H1 (cell line): ENCODE results near the gene CD34. TPM values are rescaled to one million over a fixed set of nuclear protein-coding genes. Genes with fewer than 3 reads are reported as not detected.

Source experiments
- CTCF ChIA-PET: fragments of 300-600 bp; sonication (Branson Sonifier 250); formaldehyde crosslinking; loops from one replicate; lab custom pipeline; 2021; ENCODE audit not compliant: partially characterized antibody; lab: Charles Lee
- POLR2A ChIA-PET: fragments of 300-600 bp; sonication (Branson Sonifier 250); formaldehyde crosslinking; loops from one replicate; lab custom pipeline; 2021; ENCODE audit warnings: inconsistent platforms; ENCODE audit not compliant: partially characterized antibody; lab: Charles Lee
- DNase-seq, 2 experiments: peaks; one replicate each; pipeline versions ENCODE4 v3.0.0 to v3.0.0-alpha.2; 2010 to 2022; ENCODE audit warnings: low spot score in 2 of 2, low read depth in 1 of 2, mixed read lengths in 1 of 2
- FAIRE-seq: peaks from 2 replicates; lab custom pipeline; 2011; peaks lifted over from hg19 to GRCh38; lab: Jason Lieb, UNC
- H2AFZ ChIP-seq: 2 replicates; pipeline ENCODE4 v1.8.1; 2012; ENCODE audit warnings: low read length, inconsistent platforms
- H2AK5ac ChIP-seq: 2 replicates; pipeline ENCODE4 v1.6.1; 2013; ENCODE audit warnings: low read depth, low read length
- H2BK120ac ChIP-seq: replicated peaks from 2 replicates; pipeline ENCODE3; 2013; ENCODE audit warnings: low read depth, low read length, inconsistent platforms
- H2BK12ac ChIP-seq: 2 replicates; pipeline ENCODE4 v1.6.1; 2013; ENCODE audit warnings: low read depth, low read length
- H2BK15ac ChIP-seq: 2 replicates; pipeline ENCODE4 v1.6.1; 2013; ENCODE audit warnings: low read length
- H2BK20ac ChIP-seq: 2 replicates; pipeline ENCODE4 v1.6.1; 2013; ENCODE audit warnings: low read length
- H2BK5ac ChIP-seq: 2 replicates; pipeline ENCODE4 v1.6.1; 2013; ENCODE audit warnings: low read depth, low read length
- H3K14ac ChIP-seq: 2 replicates; pipeline ENCODE4 v1.6.1; 2013; ENCODE audit warnings: inconsistent platforms; ENCODE audit not compliant: insufficient read length
- H3K18ac ChIP-seq: 2 replicates; pipeline ENCODE4 v1.6.1; 2013; ENCODE audit warnings: low read length; ENCODE audit errors: extremely low read depth
- H3K23ac ChIP-seq: 2 replicates; pipeline ENCODE4 v1.6.1; 2013; ENCODE audit warnings: inconsistent platforms; ENCODE audit not compliant: insufficient read length
- H3K23me2 ChIP-seq: 2 replicates; pipeline ENCODE4 v1.6.1; 2013; ENCODE audit warnings: low read depth, low read length
- H3K27ac ChIP-seq: 2 replicates; pipeline ENCODE4 v1.6.1; 2011; ENCODE audit warnings: low read depth, low read length, inconsistent platforms
- H3K27me3 ChIP-seq, 4 experiments: replicated peaks in 1 of 4; 1 replicate in 1 of 4; 2 replicates in 3 of 4; pipeline versions ENCODE4 v1.6.1 to v1.8.1; 2011 to 2013; ENCODE audit warnings: low read length in 3 of 4, mild to moderate bottlenecking in 3 of 4, inconsistent platforms in 2 of 4, mixed read lengths in 2 of 4, moderate library complexity in 1 of 4; ENCODE audit not compliant: control insufficient read depth in 3 of 4, insufficient read depth in 3 of 4; ENCODE audit errors: extremely low read depth in 1 of 4
- H3K36me3 ChIP-seq, 4 experiments: 2 replicates each; pipeline versions ENCODE4 v1.6.1 to v1.8.1; 2011 to 2013; ENCODE audit warnings: mild to moderate bottlenecking in 4 of 4, low read length in 3 of 4, moderate library complexity in 2 of 4, control low read depth in 1 of 4, inconsistent platforms in 1 of 4; ENCODE audit not compliant: insufficient read depth in 4 of 4, control insufficient read depth in 2 of 4
- H3K4ac ChIP-seq: replicated peaks from 2 replicates; pipeline ENCODE3; 2013; ENCODE audit warnings: low read length, low read depth, mixed read lengths, inconsistent platforms; ENCODE audit not compliant: insufficient read length
- H3K4me1 ChIP-seq, 4 experiments: replicated peaks in 1 of 4; 1 replicate in 1 of 4; 2 replicates in 3 of 4; pipeline versions ENCODE4 v1.6.1 to v1.8.1; 2011 to 2013; ENCODE audit warnings: low read length in 3 of 4, inconsistent platforms in 2 of 4, mixed read lengths in 1 of 4; ENCODE audit not compliant: insufficient read depth in 4 of 4, control insufficient read depth in 3 of 4
- H3K4me2 ChIP-seq, 2 experiments: 2 replicates each; pipeline versions ENCODE4 v1.6.1 to v1.8.1; 2011 to 2013; ENCODE audit warnings: low read depth in 2 of 2, low read length in 2 of 2, control low read depth in 1 of 2, inconsistent platforms in 1 of 2, mild to moderate bottlenecking in 1 of 2; ENCODE audit not compliant: insufficient read depth in 1 of 2
- H3K4me3 ChIP-seq, 4 experiments: fragments of 200-600, 300-600 bp in 1 of 4; sonication (generic), shearing (Covaris generic), sonication (Bioruptor Twin) in 1 of 4; 2 replicates each; pipeline versions ENCODE4 v1.5.1 to v1.8.1; 2011 to 2016; ENCODE audit warnings: low read length in 4 of 4, low read depth in 3 of 4, control low read depth in 2 of 4, inconsistent platforms in 2 of 4, mild to moderate bottlenecking in 2 of 4, mixed read lengths in 1 of 4, moderate library complexity in 1 of 4; ENCODE audit not compliant: insufficient read depth in 2 of 4; ENCODE audit errors: extremely low read depth in 1 of 4
- H3K56ac ChIP-seq: replicated peaks from 2 replicates; pipeline ENCODE3; 2013; ENCODE audit warnings: low read depth, mild to moderate bottlenecking, mixed read lengths, low read length, inconsistent platforms; ENCODE audit not compliant: insufficient read length
- H3K79me1 ChIP-seq: 2 replicates; pipeline ENCODE4 v1.6.1; 2013; ENCODE audit warnings: low read depth, low read length, control low read depth
- H3K79me2 ChIP-seq, 2 experiments: 2 replicates each; pipeline versions ENCODE4 v1.6.1 to v1.8.1; 2012 to 2013; ENCODE audit warnings: low read length in 2 of 2, mild to moderate bottlenecking in 2 of 2, inconsistent platforms in 1 of 2; ENCODE audit not compliant: insufficient read depth in 2 of 2, control insufficient read depth in 1 of 2
- H3K9ac ChIP-seq, 4 experiments: replicated peaks in 1 of 4; 1 replicate in 1 of 4; 2 replicates in 3 of 4; pipeline versions ENCODE4 v1.6.1 to v1.8.1; 2011 to 2013; ENCODE audit warnings: low read depth in 3 of 4, low read length in 3 of 4, control low read depth in 2 of 4, mild to moderate bottlenecking in 2 of 4, moderate library complexity in 2 of 4, inconsistent platforms in 1 of 4; ENCODE audit errors: extremely low read depth in 1 of 4
- H3K9me3 ChIP-seq, 2 experiments: 2 replicates each; pipeline versions ENCODE4 v1.6.1 to v1.8.1; 2012 to 2013; ENCODE audit warnings: mild to moderate bottlenecking in 2 of 2, moderate library complexity in 2 of 2, control low read depth in 1 of 2, inconsistent platforms in 1 of 2, low read depth in 1 of 2, low read length in 1 of 2, mixed read lengths in 1 of 2; ENCODE audit not compliant: insufficient read depth in 2 of 2
- H4K20me1 ChIP-seq, 2 experiments: replicated peaks in 1 of 2; 2 replicates each; pipeline versions ENCODE3 to v1.8.1; 2011 to 2013; ENCODE audit warnings: inconsistent platforms in 2 of 2, low read length in 2 of 2, mild to moderate bottlenecking in 1 of 2; ENCODE audit not compliant: insufficient read depth in 2 of 2, control insufficient read depth in 1 of 2
- H4K5ac ChIP-seq: 2 replicates; pipeline ENCODE4 v1.6.1; 2013; ENCODE audit warnings: low read length, low read depth, mixed read lengths, inconsistent platforms; ENCODE audit not compliant: insufficient read length
- H4K8ac ChIP-seq: 2 replicates; pipeline ENCODE4 v1.8.0; 2013; ENCODE audit warnings: mild to moderate bottlenecking, moderate library complexity, low read length, inconsistent platforms; ENCODE audit not compliant: insufficient read depth; ENCODE audit errors: extremely low read depth
- H4K91ac ChIP-seq: replicated peaks from 2 replicates; pipeline ENCODE3; 2013; ENCODE audit warnings: low read length, mixed read lengths, inconsistent platforms; ENCODE audit not compliant: insufficient read length
- BCL11A ChIP-seq, 2 experiments: IDR thresholded peaks; one replicate each; pipeline ENCODE4 v1.6.1; 2011; ENCODE audit warnings: low read depth in 2 of 2, low read length in 2 of 2, mild to moderate bottlenecking in 2 of 2
- CHD2 ChIP-seq: IDR thresholded peaks from 2 replicates; pipeline ENCODE4 v1.6.1; 2012; ENCODE audit warnings: low read length, improper control_type of control experiment
- EZH2 ChIP-seq: fragments of 200-600 bp; sonication (generic); IDR thresholded peaks from 2 replicates; pipeline ENCODE4 v1.7.1; 2012; ENCODE audit warnings: low read depth, mild to moderate bottlenecking, moderate library complexity, low read length, inconsistent platforms; ENCODE audit not compliant: severe bottlenecking
- HDAC2 ChIP-seq, 2 experiments: fragments of 300-600 bp in 1 of 2; sonication (generic) in 1 of 2; IDR thresholded peaks; 2 replicates each; pipeline ENCODE4 v1.6.1; 2011 to 2012; ENCODE audit warnings: low read depth in 2 of 2, low read length in 2 of 2, mild to moderate bottlenecking in 2 of 2, moderate library complexity in 2 of 2, borderline replicate concordance in 1 of 2, inconsistent platforms in 1 of 2
- NANOG ChIP-seq: IDR thresholded peaks from 2 replicates; pipeline ENCODE4 v1.6.1; 2011; ENCODE audit warnings: low read length, low read depth, mild to moderate bottlenecking, inconsistent platforms; ENCODE audit not compliant: insufficient read depth, poor library complexity, severe bottlenecking
- NRF1 ChIP-seq: IDR thresholded peaks from 2 replicates; pipeline ENCODE4 v1.6.1; 2011; ENCODE audit warnings: mild to moderate bottlenecking, low read depth, low read length, improper control_type of control experiment
- POLR2AphosphoS5 ChIP-seq: IDR thresholded peaks from 2 replicates; pipeline ENCODE4 v1.6.1; 2011; ENCODE audit warnings: low read depth, low read length
- RNF2 ChIP-seq: fragments of 200-900, 300-1000 bp; sonication (generic); IDR thresholded peaks from 2 replicates; pipeline ENCODE4 v1.7.1; 2016; ENCODE audit warnings: borderline replicate concordance, low read depth, mild to moderate bottlenecking, antibody characterized with exemption, low read length; ENCODE audit not compliant: poor library complexity, severe bottlenecking; ENCODE audit errors: missing control alignments
- SIX5 ChIP-seq: IDR thresholded peaks from 2 replicates; pipeline ENCODE4 v1.6.1; 2011; ENCODE audit warnings: mild to moderate bottlenecking, low read depth, low read length
- WGBS, 2 experiments: shearing (Covaris generic) in 1 of 2; methylation state at CpG; one replicate each; pipeline versions ENCODE4 v1.1.6 to v1.1.7; 2013 to 2015; ENCODE audit warnings: low lambda C conversion rate in 2 of 2, mixed read lengths in 2 of 2, inconsistent platforms in 1 of 2, low coverage in 1 of 2, missing lambda C conversion rate in 1 of 2; ENCODE audit not compliant: insufficient replicate concordance in 2 of 2, insufficient coverage in 1 of 2, insufficient read length in 1 of 2; ENCODE audit errors: extremely low coverage in 1 of 2, missing lambda C conversion rate in 1 of 2; 5-methylcytosine and 5-hydroxymethylcytosine counted together
- polyA plus RNA-seq, 7 experiments: library from polyadenylated mRNA; depleted of rRNA in 3 of 7; stranded (reverse) in 5 of 7; unstranded in 2 of 7; fragments of >200 nt in 5 of 7; fragments of 200-250 nt in 2 of 7; gene quantifications; 1 replicate in 5 of 7; 2 replicates in 1 of 7; 4 replicates in 1 of 7; pipeline versions ENCODE4 v1.2.1 to v1.2.3, GENCODE V29; 2011 to 2013; ENCODE audit warnings: missing spikeins in 2 of 7, mixed read lengths in 2 of 7
- total RNA-seq: library from RNA; stranded (reverse); fragmentation: NEBNext Ultra II Directional; extraction: Animal tissue kit (Norgen Biotek cat#: 25700); gene quantifications from 2 replicates; pipeline ENCODE4 v1.2.1, GENCODE V29; 2021
- TF ChIP-seq, protein P1 (sequence below): IDR thresholded peaks from 2 replicates; pipeline ENCODE4 v1.6.1; 2012; ENCODE audit warnings: inconsistent platforms
- TF ChIP-seq, protein P2 (sequence below): IDR thresholded peaks from 2 replicates; pipeline ENCODE4 v1.6.1; 2012; ENCODE audit warnings: low read length, inconsistent platforms

Gene CD34
- total and polyA plus RNA-seq, 2 of the 8 experiments (the other 6 are each of a cell fraction or from before 2014, with no cell fraction given), result 0.39 to 0.54 TPM

DNA sequence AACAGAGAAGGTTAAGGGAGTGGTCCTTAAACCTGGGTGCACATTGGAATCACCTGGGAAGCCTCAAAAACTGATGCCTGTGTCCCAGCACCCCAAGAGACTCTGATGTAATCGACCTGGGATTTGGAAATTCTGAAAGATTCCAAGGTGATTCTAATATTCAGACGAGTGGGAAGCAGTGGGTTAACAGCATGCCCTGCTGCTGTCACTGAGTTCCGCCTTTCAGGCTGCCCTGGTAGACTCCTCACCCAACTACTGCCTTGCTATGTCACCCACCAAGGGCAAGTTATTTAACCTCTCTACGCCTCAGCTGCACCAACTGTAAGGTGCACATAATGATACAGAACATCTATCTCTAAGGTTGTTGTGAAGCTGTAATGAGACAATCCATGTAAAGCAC is 59.2 kb downstream of the CD34 start:
- Histone ChIP-seq H3K9ac (no peak overlapping the region), H3K4me1 (peaks cover 0 to 3% (median 0%) of the 10 kb centered on the region in 4 experiments; a peak in 1 of 7 replicates), H3K79me1 (no peaks in the 10 kb centered on the region), H4K91ac (no peak overlapping the region), H3K23me2 (no peaks in the 10 kb centered on the region), H3K4me2 (no peak overlapping the region), H3K79me2 (no peaks in the 10 kb centered on the region), H3K18ac (no peak overlapping the region), H2AK5ac (no peak overlapping the region), H4K5ac (no peak overlapping the region), H3K27ac (no peak overlapping the region), H2BK15ac (no peak overlapping the region), H4K20me1 (no peaks in the 10 kb centered on the region), H3K4ac (no peak overlapping the region), H3K23ac (no peak overlapping the region), H3K27me3 (no peaks in the 10 kb centered on the region), H2BK120ac (no peak overlapping the region), H2BK12ac (no peak overlapping the region), H3K4me3 (no peak overlapping the region), H3K14ac (no peak overlapping the region), H3K36me3 (no peaks in the 10 kb centered on the region), H2BK5ac (no peak overlapping the region), H2BK20ac (no peak overlapping the region), H2AFZ (no peak overlapping the region), H3K9me3 (no peaks in the 10 kb centered on the region), H3K56ac (no peak overlapping the region), H4K8ac (no peak overlapping the region)
- WGBS, 2 experiments, result 90% methylated on average over 4 of the region's 4 CpGs; no CpG with 5 or more reads in 1 of the 2 experiments
- DNase-seq (no peak), FAIRE-seq (no peak)
- CTCF ChIA-PET, result interaction anchor here (1.1 to 1.7 kb wide), 4 partner anchors 12 to 40 kb away, joined by 3 to 10 read pairs (median 4); no protein-coding TSS in a partner anchor
- POLR2A ChIA-PET, result no interaction called here
- TF ChIP-seq EZH2 (no peak), RNF2 (no peak), HDAC2 (IDR thresholded peaks at IDR 0.05; ENCODE audit: borderline replicate concordance in 1 of 2, low read depth in 2 of 2, low read length in 2 of 2) (no peak), SIX5 (no peak), CHD2 (no peak), BCL11A (IDR thresholded peaks at IDR 0.05; ENCODE audit: low read depth in 2 of 2, low read length in 2 of 2) (no peak), POLR2AphosphoS5 (no peak), NRF1 (no peak), NANOG (no peak)
- TF ChIP-seq, protein P1, sequence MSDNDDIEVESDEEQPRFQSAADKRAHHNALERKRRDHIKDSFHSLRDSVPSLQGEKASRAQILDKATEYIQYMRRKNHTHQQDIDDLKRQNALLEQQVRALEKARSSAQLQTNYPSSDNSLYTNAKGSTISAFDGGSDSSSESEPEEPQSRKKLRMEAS, result no peak
- TF ChIP-seq, protein P2, sequence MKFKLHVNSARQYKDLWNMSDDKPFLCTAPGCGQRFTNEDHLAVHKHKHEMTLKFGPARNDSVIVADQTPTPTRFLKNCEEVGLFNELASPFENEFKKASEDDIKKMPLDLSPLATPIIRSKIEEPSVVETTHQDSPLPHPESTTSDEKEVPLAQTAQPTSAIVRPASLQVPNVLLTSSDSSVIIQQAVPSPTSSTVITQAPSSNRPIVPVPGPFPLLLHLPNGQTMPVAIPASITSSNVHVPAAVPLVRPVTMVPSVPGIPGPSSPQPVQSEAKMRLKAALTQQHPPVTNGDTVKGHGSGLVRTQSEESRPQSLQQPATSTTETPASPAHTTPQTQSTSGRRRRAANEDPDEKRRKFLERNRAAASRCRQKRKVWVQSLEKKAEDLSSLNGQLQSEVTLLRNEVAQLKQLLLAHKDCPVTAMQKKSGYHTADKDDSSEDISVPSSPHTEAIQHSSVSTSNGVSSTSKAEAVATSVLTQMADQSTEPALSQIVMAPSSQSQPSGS, result no peak
